ENCODE results near the gene ADH7.

The ADH7 gene

DNA sequence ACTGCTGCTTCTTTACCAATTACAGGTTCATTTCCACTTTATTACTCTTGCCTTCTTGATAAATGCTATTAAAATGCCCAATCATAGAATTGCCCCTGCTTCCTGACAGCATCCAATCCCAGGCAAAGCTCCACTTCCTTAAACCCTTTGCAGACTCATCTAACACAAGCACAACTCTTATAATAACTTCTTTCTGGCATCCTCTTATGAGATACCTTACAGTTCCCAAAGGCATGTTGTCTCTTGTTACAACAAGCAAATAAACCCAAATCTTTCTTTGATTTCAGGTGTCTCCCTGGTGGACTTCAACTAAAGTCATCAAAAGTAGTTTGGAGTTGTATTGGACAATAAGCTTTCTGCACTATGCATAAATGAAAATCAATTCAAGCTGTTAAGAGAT, 22.5 kb upstream of the ADH7 start:
- no peak overlapping the region for H3K9ac ChIP-seq (ENCODE audit: low read length)
- H3K36me3 ChIP-seq (replicated peaks; ENCODE audit: low read depth, low read length), result no peaks in the 10 kb centered on the region
- H3K9me3 ChIP-seq (ENCODE audit: insufficient read depth, low read length), result no peaks in the 10 kb centered on the region
- H2AFZ ChIP-seq (ENCODE audit: low read depth, low read length), result no peak overlapping the region
- H3K4me2 ChIP-seq (ENCODE audit: low read length), result no peak overlapping the region
- no peaks in the 10 kb centered on the region for H3K79me2 ChIP-seq (ENCODE audit: low read length)
- H4K20me1 ChIP-seq (ENCODE audit: insufficient read depth, low read length), result no peaks in the 10 kb centered on the region
- H3K27me3 ChIP-seq (ENCODE audit: low read depth, low read length), result no peaks in the 10 kb centered on the region; the same call in 1 of the 2 replicates
- no peak overlapping the region for H3K27ac ChIP-seq (ENCODE audit: low read length)
- H3K4me3 ChIP-seq (ENCODE audit: low read length), result no peak overlapping the region
- H3K4me1 ChIP-seq (ENCODE audit: low read length), result no peaks in the 10 kb centered on the region
- TF ChIP-seq EZH2phosphoT487 (IDR thresholded peaks at IDR 0.05; ENCODE audit: low read depth), result no peak
- TF ChIP-seq, protein P1, sequence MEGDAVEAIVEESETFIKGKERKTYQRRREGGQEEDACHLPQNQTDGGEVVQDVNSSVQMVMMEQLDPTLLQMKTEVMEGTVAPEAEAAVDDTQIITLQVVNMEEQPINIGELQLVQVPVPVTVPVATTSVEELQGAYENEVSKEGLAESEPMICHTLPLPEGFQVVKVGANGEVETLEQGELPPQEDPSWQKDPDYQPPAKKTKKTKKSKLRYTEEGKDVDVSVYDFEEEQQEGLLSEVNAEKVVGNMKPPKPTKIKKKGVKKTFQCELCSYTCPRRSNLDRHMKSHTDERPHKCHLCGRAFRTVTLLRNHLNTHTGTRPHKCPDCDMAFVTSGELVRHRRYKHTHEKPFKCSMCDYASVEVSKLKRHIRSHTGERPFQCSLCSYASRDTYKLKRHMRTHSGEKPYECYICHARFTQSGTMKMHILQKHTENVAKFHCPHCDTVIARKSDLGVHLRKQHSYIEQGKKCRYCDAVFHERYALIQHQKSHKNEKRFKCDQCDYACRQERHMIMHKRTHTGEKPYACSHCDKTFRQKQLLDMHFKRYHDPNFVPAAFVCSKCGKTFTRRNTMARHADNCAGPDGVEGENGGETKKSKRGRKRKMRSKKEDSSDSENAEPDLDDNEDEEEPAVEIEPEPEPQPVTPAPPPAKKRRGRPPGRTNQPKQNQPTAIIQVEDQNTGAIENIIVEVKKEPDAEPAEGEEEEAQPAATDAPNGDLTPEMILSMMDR (IDR thresholded peaks at IDR 0.05; ENCODE audit: low read depth, low read length), result no peak

DNA sequence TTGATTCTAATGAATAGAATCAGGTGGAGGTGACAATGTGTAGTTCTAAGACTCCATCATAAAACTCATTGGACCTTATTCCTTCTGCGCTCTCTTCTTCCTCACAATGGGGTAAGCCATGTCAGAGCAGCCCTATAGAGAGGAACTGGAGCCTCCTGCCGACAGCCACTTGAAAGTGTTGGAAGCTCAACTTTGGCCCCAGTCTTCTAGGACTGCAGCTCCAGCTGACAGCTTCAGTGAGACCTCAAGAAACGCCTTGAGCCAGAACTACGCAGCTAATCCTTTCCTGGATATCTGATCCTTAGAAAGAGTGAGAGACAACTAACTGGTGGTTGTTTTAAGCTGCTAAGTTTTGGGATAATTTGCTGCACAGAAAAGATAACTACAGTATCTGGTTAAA, 22.1 kb upstream of the ADH7 start:
- no peak overlapping the region for H2AFZ ChIP-seq (ENCODE audit: low read depth, low read length)
- no peak overlapping the region for H3K9ac ChIP-seq (ENCODE audit: low read length)
- H4K20me1 ChIP-seq (ENCODE audit: insufficient read depth, low read length), result no peaks in the 10 kb centered on the region
- TF ChIP-seq, protein P1 (IDR thresholded peaks at IDR 0.05; ENCODE audit: low read depth, low read length), result peak; percentile 20; the same call in 1 of the 2 replicates
- no peak for TF ChIP-seq EZH2phosphoT487 (IDR thresholded peaks at IDR 0.05; ENCODE audit: low read depth)
- no peak overlapping the region for H3K4me2 ChIP-seq (ENCODE audit: low read length)
- H3K36me3 ChIP-seq (replicated peaks; ENCODE audit: low read depth, low read length), result no peaks in the 10 kb centered on the region
- no peaks in the 10 kb centered on the region; the same call in 1 of the 2 replicates for H3K27me3 ChIP-seq (ENCODE audit: low read depth, low read length)
- no peaks in the 10 kb centered on the region for H3K79me2 ChIP-seq (ENCODE audit: low read length)
- no peak overlapping the region for H3K27ac ChIP-seq (ENCODE audit: low read length)
- H3K9me3 ChIP-seq (ENCODE audit: insufficient read depth, low read length), result no peaks in the 10 kb centered on the region
- H3K4me3 ChIP-seq (ENCODE audit: low read length), result no peak overlapping the region
- H3K4me1 ChIP-seq (ENCODE audit: low read length), result no peaks in the 10 kb centered on the region

DNA sequence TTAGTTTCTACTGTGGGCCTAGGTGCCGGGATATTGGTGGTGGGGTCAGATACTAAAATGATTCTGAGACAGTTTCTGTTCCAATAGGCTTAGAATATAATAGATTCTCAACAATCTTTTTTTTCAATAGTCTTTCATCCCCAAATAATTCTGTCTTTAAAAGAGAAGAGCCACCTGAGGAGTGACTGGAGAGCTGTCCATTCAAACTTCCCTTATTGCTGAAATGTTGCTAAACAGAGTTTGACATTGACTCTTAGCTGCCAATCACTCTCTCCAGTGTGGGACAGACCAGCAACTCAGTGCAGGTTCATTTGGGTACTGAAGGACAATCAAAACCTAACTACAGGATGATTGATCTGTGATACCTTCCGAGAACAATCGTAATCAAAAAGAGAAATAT, 12.4 kb upstream of the ADH7 start:
- Histone ChIP-seq H3K9ac (ENCODE audit: low read length) (no peak overlapping the region), H3K9me3 (ENCODE audit: insufficient read depth, low read length) (peaks cover 4% of the 10 kb centered on the region; the same call in 1 of the 2 replicates), H3K27me3 (ENCODE audit: low read depth, low read length) (peaks cover 14% of the 10 kb centered on the region), H3K36me3 (replicated peaks; ENCODE audit: low read depth, low read length) (no peaks in the 10 kb centered on the region), H3K4me1 (ENCODE audit: low read length) (peaks cover 15% of the 10 kb centered on the region), H3K27ac (ENCODE audit: low read length) (no peak overlapping the region), H3K4me3 (ENCODE audit: low read length) (no peak overlapping the region), H3K4me2 (ENCODE audit: low read length) (peak overlapping the region; percentile 46), H2AFZ (ENCODE audit: low read depth, low read length) (no peak overlapping the region), H4K20me1 (ENCODE audit: insufficient read depth, low read length) (no peaks in the 10 kb centered on the region), H3K79me2 (ENCODE audit: low read length) (no peaks in the 10 kb centered on the region)
- no peak for TF ChIP-seq EZH2phosphoT487 (IDR thresholded peaks at IDR 0.05; ENCODE audit: low read depth)
- TF ChIP-seq, protein P1 (IDR thresholded peaks at IDR 0.05; ENCODE audit: low read depth, low read length), result no peak

DNA sequence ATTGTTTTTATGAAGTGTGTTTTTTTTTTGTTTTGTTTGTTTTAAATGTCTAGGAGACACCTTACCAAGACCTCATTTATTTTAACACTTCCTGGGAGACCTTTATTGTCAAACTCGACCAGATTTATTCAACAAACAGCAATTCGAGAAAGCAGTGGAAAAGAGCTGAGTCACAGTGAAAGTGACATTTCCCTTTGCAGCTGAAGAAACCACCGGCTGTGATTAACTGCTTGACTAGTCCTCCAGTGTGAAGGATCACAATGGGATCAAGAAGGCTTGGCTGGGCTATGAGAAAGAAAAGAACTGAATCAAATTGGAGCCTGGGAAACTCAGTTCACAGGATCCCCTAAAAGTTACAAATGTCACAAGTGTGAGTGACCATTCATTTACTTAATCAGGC, 11.9 kb upstream of the ADH7 start:
- no peak overlapping the region for H3K4me3 ChIP-seq (ENCODE audit: low read length)
- H4K20me1 ChIP-seq (ENCODE audit: insufficient read depth, low read length), result no peaks in the 10 kb centered on the region
- no peak overlapping the region for H3K9ac ChIP-seq (ENCODE audit: low read length)
- peaks cover 4% of the 10 kb centered on the region; the same call in 1 of the 2 replicates for H3K9me3 ChIP-seq (ENCODE audit: insufficient read depth, low read length)
- H3K79me2 ChIP-seq (ENCODE audit: low read length), result no peaks in the 10 kb centered on the region
- H3K4me2 ChIP-seq (ENCODE audit: low read length), result peak overlapping the region; percentile 46
- H2AFZ ChIP-seq (ENCODE audit: low read depth, low read length), result no peak overlapping the region
- no peak overlapping the region for H3K27ac ChIP-seq (ENCODE audit: low read length)
- TF ChIP-seq EZH2phosphoT487 (IDR thresholded peaks at IDR 0.05; ENCODE audit: low read depth), result no peak
- TF ChIP-seq, protein P1 (IDR thresholded peaks at IDR 0.05; ENCODE audit: low read depth, low read length), result no peak
- no peaks in the 10 kb centered on the region for H3K36me3 ChIP-seq (replicated peaks; ENCODE audit: low read depth, low read length)
- peaks cover 15% of the 10 kb centered on the region for H3K4me1 ChIP-seq (ENCODE audit: low read length)
- H3K27me3 ChIP-seq (ENCODE audit: low read depth, low read length), result peaks cover 14% of the 10 kb centered on the region

All from OCI-LY3 (cell line).